ENCODE results near the gene SOX2.
"Not testable (repeated sequence)": the region's sequence is repeated elsewhere in the genome, so short reads cannot be mapped to it uniquely, and the experiment has no call there.

SOX2 gene

DNA sequence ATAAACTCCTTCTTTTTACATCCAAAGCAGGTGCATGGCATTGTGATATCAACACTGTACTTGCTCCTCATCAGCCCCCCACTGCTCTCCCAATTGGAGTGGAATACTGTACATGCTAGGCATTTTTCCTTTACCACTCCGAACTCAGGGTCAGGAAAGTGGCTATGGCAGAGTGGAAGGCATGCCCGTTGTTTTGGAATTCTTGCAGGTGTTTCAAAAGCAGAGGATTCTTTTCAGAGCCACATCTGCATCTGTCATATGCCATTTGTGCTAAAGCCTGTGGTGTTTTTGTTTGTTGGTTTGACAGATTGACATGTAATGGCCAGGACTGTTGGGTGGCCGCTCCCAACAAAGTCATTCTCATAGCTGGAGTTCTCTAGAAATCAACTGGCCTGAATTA lies 41.7 kb downstream of the SOX2 start:
- DNase-seq (ENCODE audit: low read depth) = no peak
- no peak overlapping the region for H3K4me3 ChIP-seq (replicated peaks; ENCODE audit: low read depth, low read length)
- TF ChIP-seq, protein P1, sequence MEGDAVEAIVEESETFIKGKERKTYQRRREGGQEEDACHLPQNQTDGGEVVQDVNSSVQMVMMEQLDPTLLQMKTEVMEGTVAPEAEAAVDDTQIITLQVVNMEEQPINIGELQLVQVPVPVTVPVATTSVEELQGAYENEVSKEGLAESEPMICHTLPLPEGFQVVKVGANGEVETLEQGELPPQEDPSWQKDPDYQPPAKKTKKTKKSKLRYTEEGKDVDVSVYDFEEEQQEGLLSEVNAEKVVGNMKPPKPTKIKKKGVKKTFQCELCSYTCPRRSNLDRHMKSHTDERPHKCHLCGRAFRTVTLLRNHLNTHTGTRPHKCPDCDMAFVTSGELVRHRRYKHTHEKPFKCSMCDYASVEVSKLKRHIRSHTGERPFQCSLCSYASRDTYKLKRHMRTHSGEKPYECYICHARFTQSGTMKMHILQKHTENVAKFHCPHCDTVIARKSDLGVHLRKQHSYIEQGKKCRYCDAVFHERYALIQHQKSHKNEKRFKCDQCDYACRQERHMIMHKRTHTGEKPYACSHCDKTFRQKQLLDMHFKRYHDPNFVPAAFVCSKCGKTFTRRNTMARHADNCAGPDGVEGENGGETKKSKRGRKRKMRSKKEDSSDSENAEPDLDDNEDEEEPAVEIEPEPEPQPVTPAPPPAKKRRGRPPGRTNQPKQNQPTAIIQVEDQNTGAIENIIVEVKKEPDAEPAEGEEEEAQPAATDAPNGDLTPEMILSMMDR (IDR thresholded peaks at IDR 0.05; ENCODE audit: low read length, missing control alignments) = no peak

DNA sequence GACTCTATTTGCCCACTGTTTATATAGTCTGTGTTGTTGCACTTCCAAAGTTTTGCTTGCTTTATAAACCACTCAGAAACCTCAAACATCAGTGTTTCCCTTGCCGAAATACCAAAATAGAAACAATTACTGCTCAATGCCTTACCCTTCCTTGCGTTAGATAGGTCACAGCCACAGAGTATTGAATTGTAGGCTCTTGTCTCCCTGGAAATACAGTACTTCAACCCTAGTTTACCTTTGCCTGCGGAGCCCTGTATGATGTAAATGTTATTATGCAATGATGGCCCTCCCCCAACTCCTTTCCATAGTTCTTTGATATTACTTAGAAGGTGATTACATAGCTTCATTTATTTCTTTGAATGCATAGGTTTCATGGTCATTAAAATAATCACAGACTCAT lies 44.2 kb downstream of the SOX2 start:
- DNase-seq (ENCODE audit: low read depth) = no peak
- no peak overlapping the region for H3K4me3 ChIP-seq (replicated peaks; ENCODE audit: low read depth, low read length)
- TF ChIP-seq, protein P1 (IDR thresholded peaks at IDR 0.05; ENCODE audit: low read length, missing control alignments) = no peak

DNA sequence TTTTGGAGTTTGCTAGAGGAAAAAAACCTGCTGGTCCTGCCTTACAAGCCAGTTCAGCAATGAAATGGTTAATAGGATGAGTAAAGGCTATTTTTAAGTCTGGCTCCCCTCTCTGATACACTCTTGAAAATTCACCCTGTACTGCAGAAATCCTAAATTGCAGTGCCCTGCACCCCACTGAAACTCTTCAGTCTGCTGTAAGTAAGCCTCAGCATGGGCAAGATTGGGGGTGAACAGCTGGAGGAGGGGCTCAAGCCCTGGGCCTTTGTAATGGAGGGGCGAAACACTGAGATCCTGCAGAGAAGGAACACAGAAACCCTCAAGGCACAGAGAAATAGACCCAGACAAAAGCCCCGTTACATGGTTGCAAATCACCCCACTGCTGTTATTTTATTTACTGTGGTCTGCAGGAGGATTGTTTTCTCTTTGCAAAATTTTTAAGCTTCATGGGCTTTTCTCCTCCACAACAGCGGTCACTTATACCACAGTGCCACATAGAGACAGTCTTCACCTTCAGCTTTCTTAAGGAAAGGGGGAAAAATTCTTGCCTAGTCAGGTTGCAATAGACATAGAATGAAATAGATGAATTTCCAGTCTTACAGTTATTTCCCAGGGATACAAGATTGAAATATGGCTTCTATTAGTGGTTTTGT lies 45.0 kb downstream of the SOX2 start:
- H3K4me3 ChIP-seq (replicated peaks; ENCODE audit: low read depth, low read length) = no peak overlapping the region
- TF ChIP-seq, protein P1 (IDR thresholded peaks at IDR 0.05; ENCODE audit: low read length, missing control alignments) = no peak
- no peak for DNase-seq (ENCODE audit: low read depth)

DNA sequence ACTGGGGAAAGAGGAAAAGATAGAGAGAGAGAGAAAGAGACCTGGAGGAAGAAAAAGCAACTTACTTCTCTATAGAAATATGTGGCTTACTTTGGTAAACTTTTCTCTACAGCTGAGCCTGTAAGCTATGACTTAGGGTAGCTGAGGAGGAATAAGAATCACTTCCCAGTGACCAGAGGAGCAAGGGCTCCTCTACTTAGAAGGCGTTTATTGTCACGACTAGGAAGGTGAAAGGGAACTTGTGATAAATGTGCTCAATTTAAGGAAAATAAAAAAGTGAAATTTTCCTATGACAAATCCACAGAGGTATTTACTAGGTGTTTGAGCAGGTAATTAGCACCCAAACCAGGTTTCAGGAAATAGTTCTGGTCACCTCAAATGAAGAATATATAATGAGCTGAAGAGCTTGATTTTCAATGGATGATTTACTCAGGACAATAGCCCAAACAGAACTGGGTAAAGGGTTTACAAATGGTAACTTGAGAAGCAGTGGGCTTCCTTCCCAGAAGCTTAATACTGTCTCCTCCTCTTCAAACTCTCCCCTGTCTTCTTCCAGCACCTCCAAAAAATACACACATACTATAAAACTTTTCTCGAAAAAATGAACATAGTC lies 46.1 kb downstream of the SOX2 start:
- H3K4me3 ChIP-seq (replicated peaks; ENCODE audit: low read depth, low read length) = no peak overlapping the region
- no peak for DNase-seq (ENCODE audit: low read depth)
- TF ChIP-seq, protein P1 (IDR thresholded peaks at IDR 0.05; ENCODE audit: low read length, missing control alignments) = no peak

DNA sequence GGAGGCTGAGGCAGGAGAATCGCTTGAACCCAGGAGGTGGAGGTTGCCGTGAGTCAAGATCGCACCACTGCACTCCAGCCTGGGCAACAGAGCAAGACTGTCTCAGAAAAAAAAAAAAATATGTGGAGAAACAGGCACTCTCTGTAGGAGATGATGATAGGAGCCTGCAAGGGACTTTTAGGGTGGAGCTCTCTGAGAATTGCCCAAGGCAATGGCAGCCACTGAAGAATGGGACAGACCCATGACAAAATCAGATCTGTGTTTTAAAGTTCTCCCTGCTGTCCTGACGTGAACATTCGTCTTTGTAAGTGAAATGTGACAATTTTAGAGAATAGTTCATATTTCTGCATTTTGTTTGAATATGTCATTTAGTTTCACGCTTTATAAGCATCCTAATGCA lies 50.2 kb downstream of the SOX2 start:
- TF ChIP-seq, protein P1 (IDR thresholded peaks at IDR 0.05; ENCODE audit: low read length, missing control alignments) = no peak
- no peak for DNase-seq (ENCODE audit: low read depth)
- no peak overlapping the region for H3K4me3 ChIP-seq (replicated peaks; ENCODE audit: low read depth, low read length)

DNA sequence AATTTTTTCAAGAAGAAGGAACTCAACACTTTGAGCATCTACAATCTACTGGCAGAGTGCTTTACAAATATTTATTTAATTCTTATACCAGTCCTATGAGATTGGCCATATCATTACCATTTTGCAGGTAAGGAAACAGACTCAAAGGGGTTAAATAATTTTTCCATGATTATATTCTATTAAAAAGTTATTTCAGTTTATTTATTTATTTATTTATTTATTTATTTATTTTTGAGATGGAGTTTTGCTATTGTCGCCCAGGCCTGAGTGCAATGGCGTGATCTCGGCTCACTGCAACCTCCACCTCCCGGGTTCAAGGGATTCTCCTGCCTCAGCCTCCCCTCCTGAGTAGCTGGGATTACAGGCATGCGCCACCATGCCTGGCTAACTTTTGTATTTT lies 52.3 kb downstream of the SOX2 start:
- not testable (repeated sequence) for DNase-seq (ENCODE audit: low read depth); H3K4me3 ChIP-seq (replicated peaks; ENCODE audit: low read depth, low read length)
